DLD1 (cell line): ENCODE data around the gene HBZ.
"Not testable (repeated sequence)": the region's sequence is repeated elsewhere in the genome, so short reads cannot be mapped to it uniquely, and the experiment has no call there.

Experiments
- in situ Hi-C: cut with HindIII; loops from 2 replicates; pipeline ENCODE4 v1.10.0; 2017; ENCODE audit warnings: low sequenced_read_pairs

The HBZ gene

GRCh38 chr16:152141-153128 is at the start of gene HBZ:
HBZ (plus strand) TSS chr16:152644; CDS start chr16:152910, 266 bp downstream.
- in situ Hi-C loops, result no loop called here

- in situ Hi-C loops, result no loop called here
These were observed 48.1 kb upstream of the HBZ start for GRCh38 chr16:104355-104754.

- in situ Hi-C loops, result no loop called here
These were observed 47.5 kb upstream of the HBZ start for GRCh38 chr16:104928-105327.

GRCh38 chr16:105521-105920 is 46.9 kb upstream of the HBZ start:
- in situ Hi-C loops, result no loop called here

GRCh38 chr16:106623-107324 is 45.7 kb upstream of the HBZ start:
- in situ Hi-C loops, result no loop called here

GRCh38 chr16:112153-112840 is 40.1 kb upstream of the HBZ start:
- in situ Hi-C loops, result no loop called here

GRCh38 chr16:114327-114726 is 38.1 kb upstream of the HBZ start:
- in situ Hi-C loops, result no loop called here

GRCh38 chr16:116015-116414 is 36.4 kb upstream of the HBZ start:
- in situ Hi-C loops, result no loop called here

- in situ Hi-C loops, result no loop called here
These were observed 34.8 kb upstream of the HBZ start for GRCh38 chr16:117379-118365.

- in situ Hi-C loops, result no loop called here
These were observed 33.6 kb upstream of the HBZ start for GRCh38 chr16:118857-119256.

GRCh38 chr16:119295-119694 is 33.1 kb upstream of the HBZ start:
- in situ Hi-C loops, result no loop called here

- in situ Hi-C loops, result no loop called here
These were observed 32.5 kb upstream of the HBZ start for GRCh38 chr16:119835-120491.

GRCh38 chr16:120756-121155 is 31.7 kb upstream of the HBZ start:
- in situ Hi-C loops, result no loop called here

GRCh38 chr16:122361-122760 is 30.1 kb upstream of the HBZ start:
- in situ Hi-C loops, result no loop called here

GRCh38 chr16:123558-124350 is 28.7 kb upstream of the HBZ start:
- in situ Hi-C loops, result not testable (repeated sequence)

- in situ Hi-C loops, result no loop called here
These were observed 27.4 kb upstream of the HBZ start for GRCh38 chr16:125011-125410.

- in situ Hi-C loops, result no loop called here
These were observed 23.4 kb upstream of the HBZ start for GRCh38 chr16:129075-129474.

- in situ Hi-C loops, result no loop called here
These were observed 21.8 kb upstream of the HBZ start for GRCh38 chr16:130533-131173.
